Measurements from ENCODE around the gene LMAN1L. TPM values are rescaled to one million over a fixed set of nuclear protein-coding genes. Genes with fewer than 3 reads are reported as not detected.

LMAN1L gene
- polyA plus RNA-seq, 4 donors = 0.10 TPM; not detected in 3

DNA sequence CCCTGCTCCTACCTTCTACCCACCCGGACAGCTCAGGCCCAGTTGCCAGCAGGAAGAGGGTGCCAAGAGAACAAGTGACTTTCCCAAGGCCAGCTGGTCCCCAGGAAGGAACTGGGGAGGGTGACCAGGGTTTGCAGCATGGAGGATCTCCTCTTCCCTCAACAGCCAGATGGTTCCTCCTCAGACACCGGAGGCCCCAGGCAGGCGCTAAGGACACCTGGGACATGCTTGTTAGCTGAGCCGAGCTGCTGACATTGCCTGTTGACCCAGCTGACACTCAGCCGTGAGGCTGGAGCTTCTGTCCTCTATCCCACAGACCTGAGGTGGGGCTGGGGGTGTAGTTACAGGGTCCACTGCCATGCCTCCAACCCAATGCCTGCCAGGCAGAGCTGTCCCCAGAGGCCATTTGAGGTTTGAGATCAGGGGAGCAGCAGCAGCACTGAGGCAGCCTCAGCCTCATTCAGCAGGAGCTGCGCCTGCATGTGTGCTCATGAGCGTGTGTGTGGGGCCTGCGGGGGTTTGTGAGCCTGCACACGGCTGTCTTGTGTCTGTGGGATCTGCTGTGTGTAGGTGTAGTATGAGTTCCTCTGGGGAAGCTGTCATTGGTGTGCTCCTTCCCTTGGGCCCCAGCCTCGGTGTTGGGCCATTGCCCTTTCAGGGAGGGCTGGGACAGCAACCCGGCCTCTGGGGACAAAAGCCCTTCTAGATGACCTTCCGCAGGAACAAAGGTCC lies 20.9 kb downstream of the LMAN1L start:
- no peak for DNase-seq (ENCODE audit: low read depth in 4 of 4, low spot score in 3 of 4)

DNA sequence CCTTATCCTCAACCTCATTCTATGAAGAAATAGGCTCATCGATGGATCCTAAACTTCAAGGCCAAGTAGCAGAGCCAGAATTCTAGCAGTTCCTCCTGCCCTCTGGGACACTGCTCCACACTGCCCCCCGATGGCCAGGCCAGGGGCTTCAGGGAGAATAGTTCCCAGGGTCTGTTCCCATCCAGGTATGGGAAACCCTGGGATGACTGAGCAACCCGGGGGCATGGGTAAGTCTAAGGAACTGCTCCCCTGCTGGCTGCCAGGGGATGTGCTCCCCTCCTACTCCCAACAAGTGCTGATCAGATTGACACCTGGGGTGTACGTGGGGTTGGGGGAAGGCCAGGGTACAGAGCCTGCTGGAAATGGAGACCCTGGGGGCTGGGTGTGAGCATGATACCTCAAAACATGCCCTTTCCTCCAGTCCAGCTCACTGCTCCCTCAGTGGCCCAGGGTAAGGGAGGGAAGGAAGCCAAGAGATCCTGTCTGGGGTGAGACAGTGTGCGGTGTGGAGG lies 22.7 kb downstream of the LMAN1L start:
- DNase-seq (ENCODE audit: low read depth in 4 of 4, low spot score in 3 of 4) = no peak

DNA sequence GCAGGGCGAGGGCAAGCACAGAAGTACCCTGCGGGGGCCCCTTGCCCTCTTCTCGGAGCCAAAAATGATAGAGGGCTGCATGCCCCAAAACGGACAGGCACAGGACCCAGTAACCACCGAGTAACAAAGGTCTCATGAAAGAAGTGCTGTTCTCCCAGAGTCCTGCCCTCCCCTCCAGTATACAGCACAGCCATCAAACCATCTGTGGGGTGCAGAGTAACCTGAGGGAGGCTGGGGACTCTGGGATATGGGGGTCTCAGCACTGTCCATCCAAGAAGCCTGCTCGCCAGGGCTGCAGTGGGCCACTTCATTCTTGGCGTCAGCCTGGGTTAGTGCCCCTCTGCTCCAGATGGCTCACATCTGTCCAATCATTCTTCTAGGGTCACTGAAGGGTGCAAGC lies 24.2 kb downstream of the LMAN1L start:
- DNase-seq (ENCODE audit: low read depth in 4 of 4, low spot score in 3 of 4) = no peak

DNA sequence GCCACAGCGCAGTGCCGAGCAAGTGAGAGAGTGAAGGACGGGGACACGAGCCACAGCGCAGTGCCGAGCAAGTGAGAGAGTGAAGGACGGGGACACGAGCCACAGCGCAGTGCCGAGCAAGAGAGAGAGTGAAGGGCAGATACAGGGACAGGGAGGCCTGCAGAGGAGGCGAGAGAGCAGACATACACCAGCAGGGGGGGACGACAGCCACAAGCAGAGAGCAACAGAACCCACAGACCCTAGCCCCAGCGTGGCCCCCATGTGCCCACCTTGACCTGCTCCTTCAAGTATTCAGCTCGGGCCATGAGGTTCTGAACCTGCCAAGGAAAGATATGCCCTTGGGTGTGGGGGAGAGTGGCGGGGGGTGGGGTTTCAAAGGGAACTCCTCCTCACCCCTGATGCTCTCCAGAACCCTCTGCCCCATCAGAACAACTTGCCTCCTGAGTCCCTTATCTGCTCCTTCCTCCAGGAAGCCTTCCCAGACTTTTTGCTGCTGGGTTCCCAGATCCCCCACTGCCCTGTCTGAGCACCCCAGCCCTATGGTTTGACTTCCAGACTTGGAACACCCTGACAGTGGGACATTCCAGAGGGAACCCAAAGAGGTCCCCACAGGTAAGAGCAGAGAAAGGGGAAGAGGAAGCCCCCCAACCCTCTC lies 25.0 kb downstream of the LMAN1L start:
- no peak for DNase-seq (ENCODE audit: low read depth in 4 of 4, low spot score in 3 of 4)

DNA sequence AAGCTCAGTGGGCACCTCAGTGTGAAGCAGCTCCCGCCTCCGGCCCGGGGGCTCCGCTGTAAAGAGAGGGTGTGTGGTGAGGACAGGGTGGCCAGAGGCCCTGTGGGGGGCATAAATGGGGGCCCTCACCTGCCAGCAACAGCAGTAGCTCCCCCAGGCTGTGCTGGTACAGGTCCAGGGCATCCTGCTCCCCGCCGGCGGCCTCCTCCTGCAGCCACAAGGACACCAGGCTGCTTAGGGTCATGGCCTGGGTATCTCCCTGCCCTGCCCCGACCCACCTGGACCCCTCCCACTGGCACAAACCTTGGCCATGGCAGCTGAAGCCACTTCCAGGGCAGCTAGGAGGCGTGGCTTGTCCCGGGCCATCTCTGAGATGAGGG lies 25.5 kb downstream of the LMAN1L start:
- no peak for DNase-seq (ENCODE audit: low read depth in 4 of 4, low spot score in 3 of 4)

DNA sequence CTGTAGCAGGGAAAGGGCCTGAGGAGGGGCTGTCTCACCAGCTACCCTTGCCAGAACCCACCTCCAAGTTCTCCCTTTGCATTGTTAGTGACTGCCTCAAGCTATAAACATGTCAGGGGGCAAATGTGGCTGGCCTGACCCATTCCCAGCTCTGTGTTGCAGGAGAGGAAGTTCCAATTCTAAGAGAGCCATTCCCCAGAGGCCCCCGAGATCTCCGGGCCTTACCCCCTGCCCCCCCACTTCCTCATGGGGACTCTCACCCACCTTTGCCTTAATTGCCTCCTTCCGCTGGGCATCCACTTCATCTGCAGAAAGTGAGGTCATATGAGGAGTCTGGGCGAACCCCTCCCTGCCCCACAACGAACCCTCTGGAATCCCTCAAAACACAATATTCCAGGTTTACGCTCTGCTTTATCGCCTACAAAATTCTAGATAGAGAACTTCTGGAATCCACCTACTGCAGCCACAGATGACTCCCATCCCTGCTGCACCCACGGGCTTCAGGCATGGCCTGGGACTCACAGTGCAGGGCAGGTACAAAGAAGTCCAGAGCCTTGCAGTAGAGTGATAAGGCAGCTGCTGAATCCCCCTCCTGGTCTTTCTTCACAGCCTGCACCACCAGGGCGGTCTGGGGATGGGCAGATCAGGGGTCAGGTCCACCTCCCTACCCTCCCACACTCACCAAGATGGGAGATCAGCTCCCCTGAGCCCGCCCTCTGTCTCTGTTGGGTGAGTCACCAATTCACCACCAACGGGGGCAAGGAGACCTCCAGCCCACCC lies 26.3 kb downstream of the LMAN1L start:
- no peak for DNase-seq (ENCODE audit: low read depth in 4 of 4, low spot score in 3 of 4)

DNA sequence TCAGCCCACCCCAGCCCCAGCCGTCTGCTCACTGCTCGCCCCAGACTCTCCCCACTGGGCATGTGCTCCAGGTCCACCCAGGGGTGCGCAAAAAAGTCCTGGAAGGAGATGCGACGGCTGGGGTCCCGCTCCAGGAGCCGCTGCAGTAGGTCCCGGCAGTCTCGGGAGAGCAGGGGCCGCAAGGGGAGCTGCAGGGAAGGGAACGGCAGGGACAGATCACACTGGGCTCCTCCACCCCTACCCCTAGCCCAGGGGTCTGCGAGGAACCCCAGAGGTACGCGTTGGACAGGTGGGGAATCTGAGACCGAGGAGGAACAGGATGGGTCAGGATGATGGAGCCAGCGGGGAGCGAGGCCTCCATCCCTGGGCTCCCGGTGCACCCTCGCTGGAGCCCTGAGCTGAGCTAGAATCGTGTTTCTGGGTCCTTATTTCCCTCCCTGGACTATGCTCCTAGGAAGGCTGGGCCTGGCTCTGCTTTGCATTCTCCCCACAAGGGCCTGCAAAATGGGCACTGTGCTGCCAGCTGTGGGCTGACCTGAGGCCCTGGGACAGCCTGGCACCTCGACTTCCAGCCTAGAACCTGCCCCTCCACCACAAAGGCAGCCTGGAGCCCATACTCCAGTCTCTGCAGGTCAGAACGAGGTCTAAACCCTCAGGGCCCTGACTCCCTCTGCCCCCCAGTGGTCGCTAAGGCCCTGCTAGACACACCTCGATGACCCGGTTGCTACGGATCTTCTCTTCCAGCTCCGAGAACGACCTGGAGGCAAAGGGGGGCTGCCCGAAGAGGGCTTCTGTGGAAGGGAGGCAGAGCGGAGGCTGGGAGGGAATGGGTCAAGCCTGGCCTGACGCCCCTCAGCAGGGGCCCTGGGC lies 27.1 kb downstream of the LMAN1L start:
- no peak for DNase-seq (ENCODE audit: low read depth in 4 of 4, low spot score in 3 of 4)

DNA sequence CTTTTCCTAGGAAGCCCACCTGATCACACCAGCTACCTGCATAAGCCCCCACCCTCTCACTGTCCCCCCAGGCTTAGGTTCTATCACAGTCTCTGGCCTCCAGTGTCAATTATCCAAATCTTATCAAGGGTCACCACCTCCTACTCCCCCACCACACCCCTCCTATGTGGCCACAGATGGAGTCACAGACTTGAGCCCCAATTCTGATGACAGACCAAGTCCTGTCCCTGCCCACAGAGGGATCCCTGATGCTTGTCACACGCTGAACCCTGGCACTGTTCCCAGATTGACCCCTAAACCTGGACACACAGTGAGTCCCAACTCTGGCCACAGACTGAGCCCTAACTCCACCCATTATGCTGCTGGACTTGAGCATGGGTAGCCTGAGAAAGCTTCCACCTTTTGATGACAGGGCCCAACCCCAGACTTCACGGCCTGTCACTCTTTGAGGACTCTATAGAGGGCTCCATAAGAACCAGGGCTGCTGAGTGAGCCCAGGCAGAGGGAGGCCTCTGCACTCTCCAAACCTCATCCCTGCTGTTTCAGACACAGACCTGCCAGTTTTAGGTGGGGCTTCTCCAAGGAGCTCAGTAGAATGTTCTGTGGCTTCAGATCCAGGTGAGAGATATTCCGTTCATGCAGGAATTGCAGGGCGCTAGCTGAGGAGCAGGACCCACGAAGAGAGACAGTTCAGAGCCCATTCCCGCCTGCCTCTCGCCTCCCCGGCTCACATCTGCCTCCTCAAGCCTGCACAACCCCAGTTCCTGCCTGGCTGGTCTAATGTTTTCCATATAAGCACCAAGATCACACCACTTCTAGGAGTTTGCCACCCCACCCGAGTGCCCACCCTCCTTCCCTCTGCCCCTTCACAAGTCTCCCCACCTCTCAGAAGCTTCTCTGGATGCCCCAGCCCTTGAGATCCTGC lies 28.5 kb downstream of the LMAN1L start:
- DNase-seq (ENCODE audit: low read depth in 4 of 4, low spot score in 3 of 4) = no peak

DNA sequence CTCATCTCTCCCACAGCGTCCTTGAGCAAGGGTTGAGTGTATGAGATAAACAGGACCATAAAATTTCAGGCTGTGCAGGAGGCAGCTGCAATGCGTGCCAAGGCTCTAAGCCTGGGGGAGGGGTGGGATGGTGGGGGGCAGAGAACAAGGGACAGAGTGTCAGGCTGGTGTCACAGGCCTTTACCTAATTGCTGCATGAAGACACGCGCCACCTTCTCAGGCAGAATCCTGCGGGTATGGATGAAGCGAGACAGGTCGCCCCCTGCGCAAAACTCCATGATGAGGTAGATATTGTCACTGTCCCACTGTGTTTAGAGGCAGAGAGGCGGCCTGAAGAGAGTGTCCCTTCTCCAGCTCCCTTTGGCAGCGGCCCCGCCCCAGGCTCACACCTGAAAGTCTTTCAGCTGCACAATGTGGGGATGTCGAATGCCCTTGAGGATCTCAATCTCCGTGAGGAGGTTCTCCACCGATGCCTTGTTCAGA lies 29.3 kb downstream of the LMAN1L start:
- no peak for DNase-seq (ENCODE audit: low read depth in 4 of 4, low spot score in 3 of 4)

DNA sequence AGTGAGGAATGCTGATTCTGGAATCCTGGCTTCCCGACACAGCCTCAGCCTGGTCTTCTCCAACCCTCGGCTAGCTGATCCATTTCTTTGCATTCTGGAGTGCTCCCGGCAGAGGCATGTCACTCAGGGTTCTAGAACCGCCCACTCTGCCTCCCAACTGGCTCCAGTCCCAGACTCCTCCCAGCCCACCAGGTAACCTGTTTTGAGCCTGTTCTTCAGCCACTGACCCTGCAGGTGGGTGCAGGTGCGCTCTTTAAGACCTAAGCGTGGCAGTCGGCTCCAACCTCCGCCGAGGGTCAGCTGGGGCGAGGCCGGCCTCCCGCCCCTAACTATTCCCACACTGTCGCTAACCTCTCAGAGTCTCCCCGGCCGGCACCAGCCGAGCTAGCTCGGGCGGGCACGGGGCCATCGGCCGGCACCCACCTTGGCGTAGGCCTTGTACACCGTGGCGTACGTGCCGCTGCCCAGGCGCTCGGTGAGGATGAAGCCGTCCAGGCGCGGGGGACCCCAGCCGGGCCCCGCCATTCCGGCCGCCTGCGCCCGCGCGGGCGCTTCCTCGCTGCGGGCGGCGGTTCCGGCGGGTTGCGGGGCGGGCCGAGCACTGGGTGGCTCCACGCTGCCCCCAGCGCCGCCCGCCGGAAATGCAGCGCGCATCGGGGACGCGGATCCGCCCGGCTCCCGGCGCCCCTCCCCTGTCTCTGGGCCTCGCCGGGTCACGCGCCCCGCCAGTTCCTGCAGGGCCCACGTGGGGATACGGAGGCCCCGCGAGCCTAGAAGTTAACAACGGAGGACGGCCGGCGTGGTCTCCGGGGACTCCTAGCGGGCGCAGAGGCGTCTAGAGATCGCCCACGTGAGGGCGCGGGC lies 30.2 kb downstream of the LMAN1L start, which contains the start of gene ULK3:
TSS of gene ULK3 (minus strand) at position 576 of the 864 bp plus-strand sequence. CDS start at position 525, 51 bp downstream.
- peak; percentile 70 to 78 (median 74) for DNase-seq (ENCODE audit: low read depth in 4 of 4, low spot score in 3 of 4)

DNA sequence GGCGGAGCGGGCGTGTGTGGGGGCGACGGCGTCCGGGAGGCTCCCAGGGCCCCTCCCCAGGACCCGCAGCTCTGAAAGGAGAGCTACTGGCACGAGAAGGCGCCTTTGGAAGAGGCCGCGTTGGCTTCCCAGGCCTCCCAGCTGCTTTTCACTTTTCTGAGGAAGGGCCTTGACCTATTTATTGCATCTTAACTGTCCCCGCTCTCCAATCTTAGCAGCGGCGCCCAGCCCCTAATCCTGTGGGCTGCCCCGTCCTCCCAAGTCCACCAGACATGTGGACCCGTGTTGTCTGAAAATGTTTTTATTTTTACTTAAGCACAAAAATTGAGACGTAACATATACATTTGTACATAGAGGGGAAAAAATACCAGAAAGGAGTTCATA lies 30.8 kb downstream of the LMAN1L start:
- DNase-seq (ENCODE audit: low read depth in 4 of 4, low spot score in 3 of 4) = no peak

DNA sequence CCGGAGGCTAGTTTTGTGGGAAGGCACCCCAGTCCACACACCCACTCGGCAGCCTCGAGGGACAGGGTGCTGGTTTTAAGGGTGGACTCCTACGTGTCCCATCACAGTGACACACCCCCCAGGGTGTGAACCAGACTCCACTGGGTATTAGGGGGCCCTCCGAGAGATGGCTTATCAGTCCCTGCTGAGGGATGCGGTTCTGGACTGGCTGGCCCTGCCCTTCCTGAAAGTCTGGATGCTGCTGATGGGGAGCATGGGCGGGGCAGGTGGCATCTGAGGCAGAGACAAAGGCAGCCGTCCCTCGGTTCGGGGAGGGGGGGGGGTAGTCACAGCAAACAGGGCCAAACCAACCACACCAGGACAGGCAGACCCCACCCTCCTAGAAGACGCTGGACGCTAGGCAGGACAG lies 31.3 kb downstream of the LMAN1L start:
- DNase-seq (ENCODE audit: low read depth in 4 of 4, low spot score in 3 of 4) = no peak

DNA sequence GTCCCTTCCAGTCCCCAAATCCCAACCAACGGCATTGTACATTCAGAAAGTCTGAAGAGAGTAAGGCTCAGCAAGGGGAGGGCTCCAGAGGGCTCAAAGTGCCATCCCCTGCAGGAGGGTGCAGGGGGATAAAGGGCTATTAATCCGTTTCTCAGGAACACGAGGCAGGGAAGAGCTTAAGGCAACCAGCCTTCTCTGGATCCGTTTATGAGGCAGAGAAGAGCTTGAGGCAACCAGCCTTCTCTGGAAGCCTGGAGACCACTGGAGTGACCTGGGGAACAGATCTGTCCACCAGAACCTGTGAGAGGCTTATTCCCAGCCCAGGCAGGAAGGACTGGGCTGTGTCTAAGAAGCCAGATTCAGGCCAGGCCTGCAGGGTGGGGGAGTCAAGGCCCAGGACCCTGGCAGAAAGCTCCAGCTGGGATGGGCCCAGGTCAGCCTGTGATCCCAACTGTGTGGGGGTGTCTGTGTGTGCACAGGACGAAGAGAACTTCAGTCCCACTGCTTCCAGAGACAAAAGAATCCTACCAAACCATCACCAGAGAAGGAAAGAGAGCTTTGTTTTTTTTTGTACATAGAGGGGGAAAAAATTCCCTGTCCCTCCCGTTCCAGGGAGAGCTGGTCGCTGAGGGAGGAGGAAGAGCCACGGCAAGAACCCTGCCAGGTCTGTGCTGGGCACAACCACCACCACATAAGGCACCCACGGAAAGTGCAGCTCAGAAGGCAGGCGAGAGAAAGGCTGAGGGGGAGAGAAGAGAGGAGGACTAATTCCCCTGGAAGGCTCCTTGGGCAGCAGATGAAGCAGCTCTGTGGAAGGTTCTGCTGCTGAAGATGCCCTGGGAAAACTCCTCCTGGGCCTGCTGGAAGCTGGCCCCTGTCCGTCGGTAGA lies 31.9 kb downstream of the LMAN1L start:
- DNase-seq (ENCODE audit: low read depth in 4 of 4, low spot score in 3 of 4) = no peak

DNA sequence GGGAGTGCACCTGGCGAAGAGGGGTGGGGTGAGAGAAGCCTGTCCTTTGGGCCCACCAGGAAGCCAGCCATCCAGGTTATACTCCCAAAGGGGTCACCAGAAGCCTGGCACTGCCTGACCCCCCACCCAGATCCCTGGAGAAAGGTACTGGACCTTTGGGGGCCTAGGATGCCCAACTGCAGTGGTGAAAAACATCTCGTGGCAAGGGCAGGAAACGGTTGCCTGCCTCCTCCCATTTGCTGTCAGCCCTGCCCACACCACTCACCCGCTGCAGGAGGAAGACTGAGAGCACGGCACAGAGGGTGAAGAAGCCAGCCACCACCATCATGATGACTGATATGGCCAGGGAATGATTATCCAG lies 32.6 kb downstream of the LMAN1L start:
- no peak for DNase-seq (ENCODE audit: low read depth in 4 of 4, low spot score in 3 of 4)

DNA sequence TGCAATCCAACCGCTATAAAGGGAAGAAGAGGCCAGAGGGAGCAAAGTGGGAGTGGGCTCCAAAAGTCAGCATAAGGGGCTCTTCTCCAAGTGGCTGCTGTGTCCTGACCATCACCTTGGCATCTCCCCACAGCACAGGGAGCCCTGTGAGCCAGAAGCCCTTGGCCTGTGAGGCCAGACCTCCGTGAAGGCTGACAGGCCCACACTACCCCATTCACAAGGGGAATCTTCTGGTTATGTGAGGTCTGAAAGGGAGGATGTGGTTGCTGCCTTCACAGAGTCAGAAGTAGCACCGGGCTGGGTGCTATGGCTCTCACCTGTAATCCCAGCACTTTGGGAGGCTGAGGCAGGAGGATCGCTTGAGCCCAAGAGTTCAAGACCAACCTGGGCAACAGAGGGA lies 32.9 kb downstream of the LMAN1L start:
- DNase-seq (ENCODE audit: low read depth in 4 of 4, low spot score in 3 of 4) = no peak

DNA sequence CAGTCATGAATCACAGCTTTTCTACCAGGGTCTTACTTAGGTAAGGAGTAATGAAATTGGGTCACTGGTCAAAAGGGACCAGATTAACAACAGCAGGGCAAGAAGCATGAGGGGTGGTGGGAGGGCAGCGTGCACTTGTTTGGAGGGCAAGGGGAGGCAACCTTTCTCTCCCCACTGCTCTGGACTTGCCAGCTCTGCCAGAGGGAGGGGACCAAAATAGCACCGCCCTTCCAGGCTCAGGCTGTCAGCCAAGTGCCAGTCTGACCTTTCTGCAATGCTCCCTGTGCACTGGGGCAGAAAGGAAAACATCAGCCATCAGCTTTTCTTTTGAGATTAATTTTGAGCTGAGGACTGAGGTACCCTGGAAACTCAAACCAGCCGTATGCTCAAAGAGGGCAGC lies 34.8 kb downstream of the LMAN1L start:
- no peak for DNase-seq (ENCODE audit: low read depth in 4 of 4, low spot score in 3 of 4)

DNA sequence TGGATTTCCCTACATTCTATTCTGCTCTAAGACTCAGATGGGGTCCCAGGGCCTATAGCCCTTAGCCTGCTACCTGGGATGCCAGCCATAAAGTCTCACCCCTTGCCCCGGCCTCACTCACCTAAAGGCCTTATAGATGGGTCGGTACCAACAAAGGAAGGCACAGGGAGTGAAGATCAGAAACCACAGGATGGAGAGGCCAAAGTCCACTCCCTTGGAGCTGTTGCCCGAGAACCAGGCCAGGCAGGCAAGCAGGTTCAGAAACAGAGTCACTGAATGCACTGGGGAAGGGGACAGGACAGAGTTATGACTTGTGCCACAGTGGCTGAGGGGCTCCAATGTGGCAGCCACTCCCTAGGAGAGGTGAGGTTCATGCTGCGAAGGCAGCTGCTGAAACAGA lies 37.8 kb downstream of the LMAN1L start:
- no peak for DNase-seq (ENCODE audit: low read depth in 4 of 4, low spot score in 3 of 4)
